GM12878 (cell line): ENCODE results near the gene CCDC117. TPM values are rescaled to one million over a fixed set of nuclear protein-coding genes. Genes with fewer than 3 reads are reported as not detected.

Experiments used
- ATAC-seq: fragments of 200-7000 bp; cut with Tn5 transposase; 3 replicates; pipeline ENCODE4 v1.9.1; 2020; ENCODE audit warnings: mild to moderate bottlenecking, moderate library complexity
- BruUV-seq: library from RNA; stranded (reverse); fragments of 400-500 nt; replicated peaks from 2 replicates; lab custom pipeline; 2021; lab: Mats Ljungman, UMichigan
- CTCF ChIA-PET: fragments of 300-600 bp; sonication (Branson Sonifier 250); formaldehyde crosslinking; extraction: SDS; loops from one replicate; lab custom pipeline; 2021; ENCODE audit warnings: inconsistent platforms; lab: Yijun Ruan, JAX
- POLR2A ChIA-PET: fragments of 350-600 bp; formaldehyde crosslinking; extraction: SDS; loops from one replicate; lab custom pipeline; 2021; ENCODE audit warnings: inconsistent platforms; lab: Charles Lee
- RAD21 ChIA-PET: fragments of 300-600 bp; sonication (Branson Sonifier 250); formaldehyde crosslinking; loops from one replicate; lab custom pipeline; 2023; ENCODE audit warnings: antibody characterized with exemption; ENCODE audit not compliant: unreplicated experiment; lab: Charles Lee
- SMC1A ChIA-PET: fragments of 300-600 bp; sonication (Branson Sonifier 250); formaldehyde crosslinking; loops from one replicate; lab custom pipeline; 2023; ENCODE audit not compliant: unreplicated experiment, uncharacterized antibody; lab: Charles Lee
- DNase-seq: peaks from one replicate; pipeline ENCODE4 v3.0.0-alpha.2; 2011; ENCODE audit warnings: low read depth, low spot score
- FAIRE-seq: peaks from 3 replicates; lab custom pipeline; 2011; peaks lifted over from hg19 to GRCh38; lab: Jason Lieb, UNC
- H2AFZ ChIP-seq: 2 replicates; pipeline ENCODE4 v1.6.0; 2011; ENCODE audit warnings: low read depth, low read length, control low read depth; ENCODE audit not compliant: control insufficient read depth
- H3K27ac ChIP-seq: 2 replicates; pipeline ENCODE4 v1.5.1; 2011; ENCODE audit warnings: control low read depth; ENCODE audit not compliant: control insufficient read depth, insufficient read depth
- H3K27me3 ChIP-seq, 2 experiments: replicated peaks in 1 of 2; 2 replicates each; pipeline versions ENCODE4 v1.6.0 to v1.6.1; 2011; ENCODE audit warnings: low read length in 1 of 2; ENCODE audit not compliant: control insufficient read depth in 2 of 2, insufficient read depth in 2 of 2
- H3K36me3 ChIP-seq, 2 experiments: 2 replicates each; pipeline ENCODE4 v1.5.1; 2011; ENCODE audit warnings: low read length in 1 of 2; ENCODE audit not compliant: control insufficient read depth in 2 of 2, insufficient read depth in 2 of 2
- H3K4me1 ChIP-seq: 2 replicates; pipeline ENCODE4 v1.6.1; 2011; ENCODE audit warnings: mild to moderate bottlenecking, low read length, moderate library complexity, mixed read lengths; ENCODE audit not compliant: control insufficient read depth, insufficient read depth
- H3K4me2 ChIP-seq: 2 replicates; pipeline ENCODE4 v1.6.0; 2011; ENCODE audit warnings: control low read depth; ENCODE audit not compliant: control insufficient read depth, insufficient read depth
- H3K4me3 ChIP-seq: fragments of 200-600 bp; sonication (generic); 2 replicates; pipeline ENCODE4 v1.5.1; 2016
- H3K79me2 ChIP-seq: 2 replicates; pipeline ENCODE4 v1.6.0; 2011; ENCODE audit warnings: low read length; ENCODE audit not compliant: control insufficient read depth, insufficient read depth
- H3K9ac ChIP-seq: 2 replicates; pipeline ENCODE4 v1.8.0; 2011; ENCODE audit warnings: low read length, control low read depth, mixed read lengths; ENCODE audit not compliant: control insufficient read depth, insufficient read depth
- H3K9me3 ChIP-seq: replicated peaks from 3 replicates; pipeline ENCODE4 v1.5.1; 2011; ENCODE audit warnings: mild to moderate bottlenecking, low read length; ENCODE audit not compliant: control insufficient read depth, insufficient read depth
- H4K20me1 ChIP-seq: 2 replicates; pipeline ENCODE4 v1.6.0; 2011; ENCODE audit not compliant: control insufficient read depth, insufficient read depth
- FOXM1 ChIP-seq: IDR thresholded peaks from 2 replicates; pipeline ENCODE4 v1.6.1; 2012; ENCODE audit warnings: low read depth, mild to moderate bottlenecking, inconsistent platforms, low read length, moderate library complexity
- JUNB ChIP-seq: IDR thresholded peaks from 2 replicates; pipeline ENCODE4 v1.6.1; 2016; ENCODE audit warnings: antibody characterized with exemption, mild to moderate bottlenecking
- RAD21 ChIP-seq: IDR thresholded peaks from 2 replicates; pipeline ENCODE4 v1.6.1; 2011; ENCODE audit warnings: mild to moderate bottlenecking, low read depth, low read length, moderate library complexity; ENCODE audit not compliant: insufficient read depth
- SMAD5 ChIP-seq: IDR thresholded peaks from 2 replicates; pipeline ENCODE4 v1.6.1; 2016; ENCODE audit warnings: antibody characterized with exemption, low read depth
- WGBS: methylation state at CpG from one replicate; pipeline ENCODE4 v1.1.6; 2016; ENCODE audit warnings: low lambda C conversion rate; ENCODE audit not compliant: insufficient replicate concordance, insufficient coverage; ENCODE audit errors: missing lambda C conversion rate; 5-methylcytosine and 5-hydroxymethylcytosine counted together
- in situ Hi-C: fragments of 300-500 bp; cut with MboI; formaldehyde crosslinking; loops from 9 replicates; pipeline ENCODE4 v1.14.3; 2018; ENCODE audit warnings: mixed read lengths
- intact Hi-C: fragments of 100-400 bp; cut with micrococcal nuclease; formaldehyde crosslinking; loops from one replicate; pipeline ENCODE4 v1.14.2; 2022; ENCODE audit not compliant: unreplicated experiment
- polyA plus RNA-seq, 11 experiments: library from polyadenylated mRNA; depleted of rRNA in 4 of 11; unstranded in 6 of 11; stranded (reverse) in 5 of 11; fragments of >200 nt; fragmentation: Nextera tagmentation in 4 of 11; fragmentation: Illumina TruSeq in 1 of 11; extraction: Ambion mirVana in 4 of 11; extraction: Trizol in 1 of 11; gene quantifications; 1 replicate in 1 of 11; 2 replicates in 10 of 11; pipeline versions ENCODE4 v1.2.1 to v1.2.3, GENCODE V29; 2011 to 2016; ENCODE audit warnings: inconsistent platforms in 2 of 11, missing spikeins in 2 of 11, low read depth in 1 of 11
- total RNA-seq, 4 experiments: library from RNA; depleted of rRNA in 3 of 4; stranded (reverse); fragments of >200 nt in 3 of 4; fragmentation: Illumina TruSeq in 1 of 4; extraction: Trizol in 1 of 4; gene quantifications; 2 replicates each; pipeline versions ENCODE4 v1.2.1 to v1.2.3, GENCODE V29; 2013 to 2021

Gene CCDC117
- total and polyA plus RNA-seq, 10 of the 15 experiments (the other 5 are each of a cell fraction or from before 2014, with no cell fraction given), result 6.3 to 32.2 (median 20.6) TPM

DNA sequence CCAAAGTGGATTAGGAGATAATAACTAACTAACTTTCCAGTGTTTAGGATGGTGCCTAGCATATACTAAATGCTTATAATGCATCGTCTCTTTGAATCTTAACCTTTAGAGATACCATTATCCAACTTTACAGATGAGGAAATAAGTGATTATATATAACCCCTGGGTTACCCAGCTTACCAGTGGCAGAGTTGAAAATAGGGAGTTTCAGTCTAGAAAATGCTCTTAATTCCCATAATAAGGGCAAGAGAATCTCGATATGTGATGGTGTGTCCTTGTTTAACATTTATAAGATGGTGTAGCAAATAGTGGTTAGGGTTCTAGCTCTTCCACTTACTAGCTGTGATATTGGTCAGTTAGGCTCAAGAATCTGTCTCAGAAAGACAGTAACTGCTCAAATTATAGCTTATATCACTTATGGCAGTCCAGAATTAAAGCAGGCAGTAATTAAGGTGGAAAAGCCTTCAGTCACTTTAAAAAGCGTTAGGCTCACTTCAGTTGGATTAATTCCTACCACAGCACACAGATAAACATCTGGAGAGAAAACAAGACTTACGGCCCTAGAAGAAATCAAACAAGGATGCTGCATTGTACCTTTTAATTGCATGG is 21.6 kb downstream of the CCDC117 start:
- H4K20me1 ChIP-seq, result no peaks in the 10 kb centered on the region
- no peak overlapping the region for H2AFZ ChIP-seq
- H3K9ac ChIP-seq, result no peak overlapping the region
- 98% methylated on average over 4 of the region's 4 CpGs for WGBS
- DNase-seq (no peak), FAIRE-seq (no peak)
- no peak for TF ChIP-seq RAD21
- no peak for TF ChIP-seq JUNB
- TF ChIP-seq FOXM1, result no peak
- TF ChIP-seq SMAD5, result peak; percentile 55
- TF ChIP-seq, all 136 proteins: peak for 1
- SMC1A ChIA-PET, result interaction anchor here (0.8 to 12.5 kb wide), 9 partner anchors 9 to 193 kb away, joined by 3 to 130 read pairs (median 4); no protein-coding TSS in a partner anchor
- no peak overlapping the region; the same call in 1 of the 2 replicates for H3K4me2 ChIP-seq
- RAD21 ChIA-PET, result interaction anchor here (1.2 to 2.8 kb wide), 4 partner anchors 26 to 50 kb away, joined by 3 to 15 read pairs (median 4); no protein-coding TSS in a partner anchor
- no peak overlapping the region for H3K4me3 ChIP-seq
- H3K27ac ChIP-seq, result no peak overlapping the region
- H3K4me1 ChIP-seq, result peaks cover 50% of the 10 kb centered on the region
- POLR2A ChIA-PET, result interaction anchor here (1.0 to 5.7 kb wide), 3 partner anchors 17 to 25 kb away, joined by 4 to 29 read pairs (median 6); no protein-coding TSS in a partner anchor
- H3K9me3 ChIP-seq, result no peaks in the 10 kb centered on the region
- peaks cover 8 to 26% of the 10 kb centered on the region in 2 experiments for H3K36me3 ChIP-seq
- in situ Hi-C loops, result no loop called here
- H3K79me2 ChIP-seq, result peaks cover 41% of the 10 kb centered on the region
- intact Hi-C loops, result loop anchor here (5.0 to 10.0 kb wide), 2 partner anchors 52 to 119 kb away; partner anchors contain the start of genes CHEK2, HSCB and TTC28
- BruUV-seq, result no TSS peak
- no peak for ATAC-seq
- CTCF ChIA-PET, result interaction anchor here (0.7 to 3.3 kb wide), 5 partner anchors 8 to 20 kb away, joined by 3 to 17 read pairs (median 6); partner anchors contain the start of gene CCDC117
- no peaks in the 10 kb centered on the region for H3K27me3 ChIP-seq
